Measurements from ENCODE around the gene BEAN1.

- TF ChIP-seq CTCF (tag by site-specific recombination; IDR thresholded peaks at IDR 0.05) (no peak), ZNF76 (tag by site-specific recombination; IDR thresholded peaks at IDR 0.05; ENCODE audit: borderline replicate concordance, low read depth) (no peak), ZBTB26 (tag by site-specific recombination; optimal IDR thresholded peaks at IDR 0.05) (no peak), ZBTB8A (tag by site-specific recombination; IDR thresholded peaks at IDR 0.05) (no peak), ZNF140 (tag by site-specific recombination; IDR thresholded peaks at IDR 0.05) (no peak), ZNF24 (tag by site-specific recombination; IDR thresholded peaks at IDR 0.05) (no peak)
These were observed 12.2 kb upstream of the BEAN1 start for GRCh38 chr16:66414891-66415290.

All from HEK293 (cell line).